GM12892 (cell line): ENCODE data around the gene EPN2.

Experiments
- DNase-seq: peaks from one replicate; pipeline ENCODE4 v3.0.0; 2011; ENCODE audit not compliant: insufficient read length
- FAIRE-seq: peaks from 2 replicates; lab custom pipeline; 2011; peaks lifted over from hg19 to GRCh38; lab: Jason Lieb, UNC
- POLR2A ChIP-seq: IDR thresholded peaks from 2 replicates; pipeline ENCODE4 v1.6.1; 2011; ENCODE audit warnings: low read depth, low read length, control low read depth
- POLR2AphosphoS5 ChIP-seq: IDR thresholded peaks from 2 replicates; pipeline ENCODE4 v1.6.1; 2011; ENCODE audit warnings: low read depth, low read length, control low read depth
- TAF1 ChIP-seq: IDR thresholded peaks from 2 replicates; pipeline ENCODE4 v1.6.1; 2011; ENCODE audit warnings: low read depth, mild to moderate bottlenecking, control low read depth, low read length, borderline replicate concordance

EPN2 gene

DNA sequence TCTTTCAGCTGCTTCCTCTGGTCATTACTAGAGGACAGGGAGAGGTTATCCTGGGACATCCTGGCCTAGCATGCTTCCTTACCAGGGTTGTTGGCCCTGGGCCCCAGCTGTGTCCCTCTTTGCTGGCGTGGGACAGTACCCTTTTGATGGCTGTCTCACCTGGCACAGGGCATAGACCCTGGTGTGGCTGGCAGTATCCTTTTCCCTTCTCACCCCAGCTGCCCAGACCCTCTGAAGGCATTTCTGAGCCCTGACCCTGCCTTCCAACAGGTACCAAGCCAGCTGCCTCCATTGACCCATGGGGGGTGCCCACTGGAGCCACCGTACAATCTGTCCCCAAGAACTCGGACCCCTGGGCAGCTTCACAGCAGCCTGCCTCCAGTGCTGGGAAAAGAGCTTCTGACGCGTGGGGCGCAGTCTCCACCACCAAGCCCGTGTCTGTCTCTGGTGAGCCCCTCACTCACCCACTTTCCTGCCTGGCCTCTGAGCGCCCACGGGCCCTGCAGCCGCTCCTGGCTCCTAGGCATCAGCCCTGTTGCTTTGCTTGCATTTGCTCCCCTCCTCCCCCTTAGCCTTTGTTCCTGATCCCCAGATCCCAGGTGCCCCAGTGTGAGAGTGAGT lies 91.4 kb downstream of the EPN2 start:
- TF ChIP-seq TAF1 = no peak
- no peak for TF ChIP-seq POLR2AphosphoS5
- no peak for TF ChIP-seq POLR2A
- no peak for DNase-seq
- no peak for FAIRE-seq

DNA sequence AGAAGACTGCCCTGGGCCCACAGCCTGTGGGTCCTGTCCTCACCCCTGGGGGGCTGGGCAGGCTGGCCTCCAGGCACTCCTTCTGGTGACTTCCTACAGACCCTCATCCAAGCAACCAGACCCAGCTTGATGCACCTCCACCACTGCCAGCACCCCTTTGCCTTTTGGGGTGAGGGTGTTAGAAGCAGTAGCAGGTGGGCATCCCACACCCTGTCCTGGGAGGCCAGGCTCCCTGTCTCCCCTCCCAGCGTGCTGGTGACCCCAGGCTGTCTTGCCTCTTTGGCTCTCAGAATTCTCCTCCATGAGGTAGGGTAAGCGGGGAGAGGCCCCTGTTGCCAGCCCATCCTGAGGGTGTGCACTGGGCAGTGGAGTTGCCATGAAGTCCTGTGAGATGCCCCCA lies 92.0 kb downstream of the EPN2 start:
- DNase-seq (no peak), FAIRE-seq (no peak)
- TF ChIP-seq TAF1 = no peak
- no peak for TF ChIP-seq POLR2AphosphoS5
- no peak for TF ChIP-seq POLR2A

DNA sequence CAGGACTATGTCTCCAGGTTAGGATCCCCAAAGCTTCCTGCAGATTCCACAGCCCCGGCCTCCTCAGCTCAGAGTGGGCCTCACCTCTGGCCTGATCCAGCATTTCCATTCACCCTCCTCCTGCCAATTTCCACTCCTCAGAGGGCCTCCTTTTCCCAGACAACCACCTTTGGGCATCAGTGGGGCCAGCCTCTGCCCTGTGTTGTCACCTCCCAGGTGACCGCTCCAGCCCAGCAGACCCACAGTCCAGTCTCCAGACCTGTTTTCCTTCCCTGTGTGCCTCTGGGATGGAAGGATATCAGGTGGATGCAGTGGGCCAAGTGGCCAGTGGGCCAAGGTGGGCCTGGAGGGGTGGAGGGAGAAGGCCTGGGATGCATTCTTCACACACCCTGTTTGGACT lies 92.7 kb downstream of the EPN2 start:
- TF ChIP-seq POLR2AphosphoS5 (no peak), TAF1 (no peak), POLR2A (no peak)
- no peak for DNase-seq
- no peak for FAIRE-seq

DNA sequence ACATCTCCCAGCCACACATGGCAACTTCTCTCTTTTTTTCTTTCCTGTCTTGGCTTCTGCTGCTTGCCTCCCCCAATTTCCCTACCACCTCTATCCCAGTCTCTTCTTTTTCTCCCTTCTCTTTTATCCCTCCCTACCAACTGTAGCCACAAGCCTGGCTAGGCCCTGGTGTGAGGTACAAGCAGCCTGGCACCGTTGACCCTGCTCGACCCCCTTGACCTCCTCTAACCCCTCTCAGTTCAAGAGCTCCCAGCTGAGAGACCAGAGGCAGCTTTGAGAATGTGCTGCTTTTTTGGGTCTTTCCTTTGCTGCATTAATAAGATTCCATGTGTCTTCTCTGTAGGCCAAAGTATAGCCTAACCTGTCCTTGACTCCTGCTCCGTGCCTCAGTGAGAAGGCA lies 93.1 kb downstream of the EPN2 start:
- no peak for DNase-seq
- TF ChIP-seq POLR2A (no peak), POLR2AphosphoS5 (no peak), TAF1 (no peak)
- FAIRE-seq = no peak

DNA sequence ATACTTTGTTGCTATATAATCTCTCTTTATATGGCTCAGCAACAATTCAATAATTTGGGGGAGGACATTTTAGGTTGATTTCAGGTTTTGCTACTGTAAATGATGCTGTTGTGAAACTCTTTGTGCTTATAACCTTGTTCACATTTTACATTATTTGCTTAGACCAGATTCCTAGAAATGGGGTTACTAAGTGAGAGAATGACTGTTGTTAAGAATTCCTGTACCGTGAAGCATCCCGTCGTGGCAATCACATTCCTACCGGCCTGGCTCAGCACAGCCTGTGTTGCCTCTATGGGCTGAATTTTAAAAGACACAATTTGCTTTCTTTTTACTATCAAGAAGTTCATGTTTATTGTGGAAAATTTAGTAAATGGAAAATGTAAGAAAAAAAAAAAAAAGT lies 94.0 kb downstream of the EPN2 start:
- TF ChIP-seq TAF1 (no peak), POLR2AphosphoS5 (no peak), POLR2A (no peak)
- no peak for FAIRE-seq
- no peak for DNase-seq

DNA sequence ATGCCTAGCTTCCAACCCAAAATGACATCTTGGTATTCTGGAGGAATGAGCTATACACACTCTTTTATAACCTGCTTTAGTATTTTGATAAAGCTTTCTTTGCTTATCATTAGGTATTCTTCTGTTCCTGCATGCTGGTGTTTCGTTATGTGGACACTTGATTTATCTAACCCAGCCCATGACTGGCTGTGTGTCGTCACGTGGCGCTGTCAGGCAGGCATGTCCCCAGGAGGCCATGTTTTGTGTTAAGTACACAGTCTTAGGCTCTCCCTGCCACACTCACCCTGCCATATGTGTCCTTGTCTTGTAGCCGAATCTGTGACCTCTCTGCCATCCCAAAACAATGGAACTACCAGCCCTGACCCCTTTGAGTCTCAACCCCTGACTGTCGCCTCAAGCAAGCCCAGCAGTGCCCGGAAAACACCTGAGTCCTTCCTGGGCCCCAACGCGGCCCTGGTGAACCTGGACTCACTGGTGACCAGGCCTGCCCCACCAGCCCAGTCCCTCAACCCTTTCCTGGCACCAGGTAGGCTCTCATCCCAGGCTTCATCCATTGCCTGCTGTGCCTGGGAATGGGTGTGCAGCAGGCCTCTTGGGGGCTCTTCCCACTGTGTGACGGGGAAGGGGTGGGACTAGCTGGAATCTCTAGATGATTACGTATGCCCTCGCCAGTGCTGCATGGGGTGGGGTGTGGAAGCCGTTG lies 94.5 kb downstream of the EPN2 start:
- TF ChIP-seq POLR2AphosphoS5 (no peak), POLR2A (no peak), TAF1 (no peak)
- DNase-seq = no peak
- FAIRE-seq = no peak

DNA sequence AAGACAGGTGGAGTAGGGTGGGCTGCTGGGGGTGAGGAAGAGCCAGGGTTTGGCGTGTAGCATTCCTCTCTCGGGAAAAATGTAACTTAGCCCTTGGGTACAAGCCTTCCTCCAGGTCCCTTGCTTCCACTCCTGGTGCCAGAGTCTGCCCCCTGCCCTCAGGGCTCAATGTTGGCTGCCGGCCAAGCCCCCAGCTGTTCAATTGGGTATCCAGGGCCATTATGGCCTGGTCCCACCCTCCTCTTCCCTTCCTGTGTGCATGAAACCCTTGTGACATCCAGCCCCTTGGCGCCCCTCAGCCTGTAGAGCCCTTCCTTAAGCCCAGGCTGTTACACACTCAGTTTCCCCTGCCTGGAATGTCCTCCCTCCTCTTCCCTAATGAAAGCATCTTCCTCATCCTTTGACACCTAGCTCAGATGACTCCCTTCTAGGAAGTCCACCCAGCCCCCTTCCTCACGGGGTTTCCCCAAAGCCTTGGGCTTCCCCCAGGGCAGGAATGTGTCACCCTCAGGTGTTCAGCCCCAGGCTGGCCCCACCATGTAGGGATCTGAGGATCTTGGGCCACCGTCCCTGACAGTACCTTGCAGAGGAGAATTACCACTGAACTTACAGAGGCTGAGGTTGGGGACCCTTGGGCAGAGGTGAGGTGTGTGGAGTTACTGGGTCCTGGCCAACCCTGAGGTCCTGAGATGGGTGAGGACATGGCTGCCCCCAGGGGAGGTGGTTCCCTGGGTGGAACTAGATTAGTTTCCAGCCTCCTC lies 95.4 kb downstream of the EPN2 start:
- DNase-seq = no peak
- TF ChIP-seq TAF1 = no peak
- no peak for TF ChIP-seq POLR2AphosphoS5
- TF ChIP-seq POLR2A = no peak
- FAIRE-seq = no peak

DNA sequence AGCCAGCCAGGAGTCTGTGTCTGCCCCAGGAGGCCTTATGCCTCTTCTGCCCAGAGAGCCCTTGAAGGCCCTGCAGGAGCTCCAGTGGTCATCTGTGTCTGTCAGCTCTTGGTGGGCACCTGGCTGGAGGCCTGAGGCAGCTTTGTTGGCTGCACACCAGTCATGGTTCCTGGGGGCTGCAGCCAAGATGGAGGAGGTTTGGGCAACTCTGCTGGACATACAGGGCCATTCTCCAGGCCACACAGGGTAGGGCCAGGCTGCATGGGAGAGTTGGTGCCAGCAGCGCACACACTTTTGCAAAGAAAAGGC lies 95.9 kb downstream of the EPN2 start:
- no peak for TF ChIP-seq POLR2A
- TF ChIP-seq TAF1 = no peak
- no peak for TF ChIP-seq POLR2AphosphoS5
- FAIRE-seq (no peak), DNase-seq (no peak)

DNA sequence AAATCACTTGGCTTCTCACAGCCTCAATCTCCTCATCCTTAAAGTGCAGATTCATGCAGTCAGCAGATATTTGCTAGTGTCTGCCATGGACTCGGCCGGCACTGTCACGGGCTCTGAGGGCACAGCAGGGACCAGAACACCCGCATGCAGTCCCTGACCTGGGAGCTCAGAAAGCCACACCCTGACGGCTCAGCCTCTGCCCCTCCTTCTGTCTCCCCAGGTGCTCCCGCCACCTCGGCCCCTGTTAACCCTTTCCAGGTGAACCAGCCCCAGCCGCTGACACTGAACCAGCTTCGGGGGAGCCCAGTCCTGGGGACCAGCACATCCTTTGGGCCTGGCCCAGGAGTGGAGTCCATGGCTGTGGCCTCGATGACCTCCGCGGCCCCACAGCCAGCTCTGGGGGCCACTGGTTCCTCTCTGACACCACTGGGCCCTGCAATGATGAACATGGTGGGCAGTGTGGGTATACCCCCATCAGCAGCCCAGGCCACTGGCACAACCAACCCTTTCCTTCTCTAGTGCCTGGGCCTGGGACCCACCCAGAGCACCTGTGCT lies 96.6 kb downstream of the EPN2 start:
- no peak for DNase-seq
- no peak for TF ChIP-seq POLR2AphosphoS5
- TF ChIP-seq POLR2A = no peak
- no peak for TF ChIP-seq TAF1
- FAIRE-seq = no peak

DNA sequence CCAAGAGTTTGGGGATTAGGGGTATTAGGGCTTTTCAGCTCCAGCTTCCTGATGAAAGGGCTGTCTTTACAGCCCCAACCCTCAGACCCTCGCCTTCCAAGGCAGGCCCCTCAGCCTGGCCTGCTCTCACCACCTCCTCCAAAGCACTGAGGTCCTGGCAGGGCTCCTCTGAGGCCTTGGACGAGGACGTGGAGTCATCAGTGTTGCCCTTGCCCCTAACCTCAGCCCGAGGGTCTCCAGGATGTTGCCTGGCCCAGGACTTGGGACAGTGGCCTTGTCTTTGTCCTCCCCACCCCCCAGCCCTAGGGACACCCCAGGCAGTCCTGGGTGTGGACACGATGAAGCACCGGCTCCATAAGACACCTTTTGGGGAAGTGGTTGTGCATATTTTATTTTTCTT lies 97.2 kb downstream of the EPN2 start:
- FAIRE-seq (no peak), DNase-seq (no peak)
- TF ChIP-seq POLR2A = no peak
- no peak for TF ChIP-seq POLR2AphosphoS5
- no peak for TF ChIP-seq TAF1

DNA sequence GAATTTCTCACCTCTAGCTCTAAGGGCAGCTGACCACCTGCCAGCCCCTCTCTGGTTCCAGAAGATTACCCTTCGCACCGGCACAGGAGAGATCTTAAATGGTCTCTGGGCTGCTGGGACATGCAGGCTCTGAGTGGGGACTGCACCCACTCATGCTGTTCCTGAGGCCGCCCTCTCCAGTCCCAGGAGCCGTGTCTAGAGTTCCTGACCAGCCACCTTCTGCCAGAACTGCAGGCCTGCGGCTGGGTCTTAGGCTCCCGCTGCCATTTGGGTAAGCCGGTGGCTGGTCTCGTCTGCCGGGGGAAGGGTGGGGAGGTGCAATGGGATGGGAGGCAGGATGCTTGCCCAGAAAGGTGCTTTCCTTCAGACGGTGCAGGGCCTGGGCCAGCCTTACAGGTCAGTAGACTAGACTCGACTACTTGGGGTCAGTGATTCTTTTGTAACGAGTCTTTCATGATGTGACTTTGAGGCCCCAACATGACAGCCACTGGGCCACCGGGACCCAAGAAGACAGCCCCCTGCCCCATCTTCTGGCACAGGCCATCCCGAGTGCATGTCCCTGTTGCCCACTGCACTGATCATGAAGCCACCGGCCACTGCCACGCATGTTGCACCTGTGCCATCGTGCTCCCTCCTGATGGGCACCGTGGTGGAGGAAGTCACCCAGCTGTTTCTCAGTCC lies 98.9 kb downstream of the EPN2 start:
- no peak for DNase-seq
- no peak for TF ChIP-seq POLR2AphosphoS5
- no peak for TF ChIP-seq TAF1
- no peak for TF ChIP-seq POLR2A
- FAIRE-seq = no peak
